Central memory CD8-positive, alpha-beta T cell (primary cell): ENCODE results near the gene NOS1AP.
"Not testable (repeated sequence)": the region's sequence is repeated elsewhere in the genome, so short reads cannot be mapped to it uniquely, and the experiment has no call there.

Source experiments
- ATAC-seq: fragments of 150-1000 bp; cut with Tn5 transposase; replicated peaks from 2 replicates; pipeline ENCODE4 v1.10.0; 2022; ENCODE audit warnings: mild to moderate bottlenecking, moderate FRiP score, moderate number of reproducible peaks; ENCODE audit not compliant: poor library complexity, severe bottlenecking; ENCODE audit errors: extremely low read depth
- DNase-seq, 2 donors: peaks; one replicate each; pipeline ENCODE4 v3.0.0; 2021; ENCODE audit warnings: low spot score in 2 of 2
- H3K27ac Mint-ChIP-seq: one replicate; pipeline ENCODE4 v1.8.0; 2022; ENCODE audit warnings: low read depth, mild to moderate bottlenecking, moderate library complexity, mixed read lengths
- H3K27me3 Mint-ChIP-seq: one replicate; pipeline ENCODE4 v1.8.0; 2022; ENCODE audit warnings: mixed read lengths
- H3K36me3 Mint-ChIP-seq: one replicate; pipeline ENCODE4 v1.8.0; 2022; ENCODE audit warnings: mild to moderate bottlenecking, moderate library complexity, mixed read lengths; ENCODE audit not compliant: insufficient read depth
- H3K4me1 Mint-ChIP-seq: one replicate; pipeline ENCODE4 v1.8.0; 2022; ENCODE audit warnings: mixed read lengths
- H3K4me3 Mint-ChIP-seq: one replicate; pipeline ENCODE4 v1.8.0; 2022; ENCODE audit warnings: mild to moderate bottlenecking, moderate library complexity, mixed read lengths
- H3K9me3 Mint-ChIP-seq: one replicate; pipeline ENCODE4 v1.8.0; 2022; ENCODE audit warnings: mixed read lengths

NOS1AP gene

GRCh38 chr1:162201062-162201461 is 131.6 kb downstream of the NOS1AP start:
- H3K27me3 Mint-ChIP-seq: peaks cover 72% of the 10 kb centered on the region
- not testable (repeated sequence) for H3K36me3 Mint-ChIP-seq

GRCh38 chr1:162204129-162204822 is 134.8 kb downstream of the NOS1AP start:
- peaks cover 59% of the 10 kb centered on the region for H3K27me3 Mint-ChIP-seq
- no peak overlapping the region for H3K27ac Mint-ChIP-seq
- no peaks in the 10 kb centered on the region for H3K4me1 Mint-ChIP-seq
- H3K9me3 Mint-ChIP-seq: no peaks in the 10 kb centered on the region
- H3K36me3 Mint-ChIP-seq: no peaks in the 10 kb centered on the region
- no peak for DNase-seq
- ATAC-seq: no peak
- H3K4me3 Mint-ChIP-seq: no peak overlapping the region

More at GRCh38 chr1:162201062-162201461, 131.6 kb downstream of the NOS1AP start:
- H3K27ac Mint-ChIP-seq, ATAC-seq, H3K4me1 Mint-ChIP-seq, H3K9me3 Mint-ChIP-seq, DNase-seq, H3K4me3 Mint-ChIP-seq: not testable (repeated sequence)

GRCh38 chr1:162204823-162205155 is 135.3 kb downstream of the NOS1AP start:
- ATAC-seq (no peak), DNase-seq (no peak)
- no peaks in the 10 kb centered on the region for H3K36me3 Mint-ChIP-seq
- no peak overlapping the region for H3K4me3 Mint-ChIP-seq
- H3K27me3 Mint-ChIP-seq: peaks cover 59% of the 10 kb centered on the region
- H3K9me3 Mint-ChIP-seq: no peaks in the 10 kb centered on the region
- H3K4me1 Mint-ChIP-seq: no peaks in the 10 kb centered on the region
- no peak overlapping the region for H3K27ac Mint-ChIP-seq

GRCh38 chr1:162206300-162206699 is 136.8 kb downstream of the NOS1AP start:
- Mint-ChIP-seq H3K36me3 (no peaks in the 10 kb centered on the region), H3K27ac (no peak overlapping the region), H3K4me3 (no peak overlapping the region), H3K9me3 (no peaks in the 10 kb centered on the region), H3K4me1 (no peaks in the 10 kb centered on the region), H3K27me3 (peaks cover 59% of the 10 kb centered on the region)
- DNase-seq (no peak), ATAC-seq (no peak)

GRCh38 chr1:162206749-162207635 is 137.5 kb downstream of the NOS1AP start:
- H3K36me3 Mint-ChIP-seq: no peaks in the 10 kb centered on the region
- DNase-seq: no peak
- peaks cover 59% of the 10 kb centered on the region for H3K27me3 Mint-ChIP-seq
- no peaks in the 10 kb centered on the region for H3K9me3 Mint-ChIP-seq
- no peak overlapping the region for H3K4me3 Mint-ChIP-seq
- H3K27ac Mint-ChIP-seq: no peak overlapping the region
- no peaks in the 10 kb centered on the region for H3K4me1 Mint-ChIP-seq
- ATAC-seq: no peak

GRCh38 chr1:162207862-162208261 is 138.4 kb downstream of the NOS1AP start:
- no peak for ATAC-seq
- Mint-ChIP-seq H3K27ac (no peak overlapping the region), H3K4me3 (no peak overlapping the region), H3K27me3 (peaks cover 64% of the 10 kb centered on the region), H3K4me1 (no peaks in the 10 kb centered on the region), H3K36me3 (no peaks in the 10 kb centered on the region), H3K9me3 (no peaks in the 10 kb centered on the region)
- DNase-seq: no peak

- ATAC-seq: no peak
- peaks cover 46% of the 10 kb centered on the region for H3K27me3 Mint-ChIP-seq
- H3K9me3 Mint-ChIP-seq: no peaks in the 10 kb centered on the region
- H3K27ac Mint-ChIP-seq: no peak overlapping the region
- H3K4me3 Mint-ChIP-seq: no peak overlapping the region
- H3K36me3 Mint-ChIP-seq: no peaks in the 10 kb centered on the region
- no peaks in the 10 kb centered on the region for H3K4me1 Mint-ChIP-seq
- DNase-seq: no peak
Observed at GRCh38 chr1:162210196-162210595, 140.7 kb downstream of the NOS1AP start.

GRCh38 chr1:162212713-162213112 is 143.2 kb downstream of the NOS1AP start:
- Mint-ChIP-seq H3K27ac (no peak overlapping the region), H3K36me3 (peaks cover under 1% of the 10 kb centered on the region), H3K4me3 (no peak overlapping the region), H3K27me3 (peaks cover 56% of the 10 kb centered on the region), H3K4me1 (no peaks in the 10 kb centered on the region), H3K9me3 (no peaks in the 10 kb centered on the region)
- no peak for ATAC-seq
- DNase-seq: no peak

GRCh38 chr1:162213281-162213912 is 143.9 kb downstream of the NOS1AP start:
- no peaks in the 10 kb centered on the region for H3K4me1 Mint-ChIP-seq
- DNase-seq: no peak
- H3K4me3 Mint-ChIP-seq: no peak overlapping the region
- peaks cover 2% of the 10 kb centered on the region for H3K36me3 Mint-ChIP-seq
- no peaks in the 10 kb centered on the region for H3K9me3 Mint-ChIP-seq
- peaks cover 56% of the 10 kb centered on the region for H3K27me3 Mint-ChIP-seq
- no peak overlapping the region for H3K27ac Mint-ChIP-seq
- no peak for ATAC-seq

- peaks cover 57% of the 10 kb centered on the region for H3K27me3 Mint-ChIP-seq
- H3K4me3 Mint-ChIP-seq: no peak overlapping the region
- no peaks in the 10 kb centered on the region for H3K4me1 Mint-ChIP-seq
- no peak for ATAC-seq
- H3K9me3 Mint-ChIP-seq: no peaks in the 10 kb centered on the region
- no peak overlapping the region for H3K27ac Mint-ChIP-seq
- no peak for DNase-seq
- H3K36me3 Mint-ChIP-seq: peaks cover 2% of the 10 kb centered on the region
Observed at GRCh38 chr1:162214202-162214601, 144.7 kb downstream of the NOS1AP start.

- Mint-ChIP-seq H3K27me3 (peaks cover 57% of the 10 kb centered on the region), H3K27ac (no peak overlapping the region), H3K4me1 (no peaks in the 10 kb centered on the region), H3K9me3 (no peaks in the 10 kb centered on the region), H3K4me3 (no peak overlapping the region), H3K36me3 (peaks cover 2% of the 10 kb centered on the region)
- ATAC-seq: no peak
- DNase-seq: no peak
Observed at GRCh38 chr1:162215902-162216301, 146.4 kb downstream of the NOS1AP start.

- Mint-ChIP-seq H3K4me3 (no peak overlapping the region), H3K4me1 (no peaks in the 10 kb centered on the region), H3K9me3 (no peaks in the 10 kb centered on the region), H3K27me3 (peaks cover 57% of the 10 kb centered on the region), H3K36me3 (peaks cover 2% of the 10 kb centered on the region), H3K27ac (no peak overlapping the region)
- DNase-seq (no peak), ATAC-seq (no peak)
Observed at GRCh38 chr1:162216604-162217003, 147.1 kb downstream of the NOS1AP start.

- ATAC-seq: no peak
- no peaks in the 10 kb centered on the region for H3K4me1 Mint-ChIP-seq
- H3K9me3 Mint-ChIP-seq: no peaks in the 10 kb centered on the region
- H3K27me3 Mint-ChIP-seq: peaks cover 57% of the 10 kb centered on the region
- DNase-seq: no peak
- no peak overlapping the region for H3K4me3 Mint-ChIP-seq
- H3K36me3 Mint-ChIP-seq: peaks cover 2% of the 10 kb centered on the region
- H3K27ac Mint-ChIP-seq: no peak overlapping the region
Observed at GRCh38 chr1:162217706-162218105, 148.2 kb downstream of the NOS1AP start.
